HUES6 (cell line): ENCODE measurements around the gene BRF1.
"Not testable (repeated sequence)": the region's sequence is repeated elsewhere in the genome, so short reads cannot be mapped to it uniquely, and the experiment has no call there.

Experiments used
- H3K27ac ChIP-seq: 2 replicates; pipeline ENCODE4 v1.7.0; 2013; ENCODE audit warnings: low read depth, mild to moderate bottlenecking, low read length, inconsistent platforms
- H3K27me3 ChIP-seq: 2 replicates; pipeline ENCODE4 v1.6.1; 2013; ENCODE audit warnings: low read length; ENCODE audit not compliant: control insufficient read depth, insufficient read depth
- H3K36me3 ChIP-seq: 2 replicates; pipeline ENCODE4 v1.6.1; 2013; ENCODE audit warnings: low read length; ENCODE audit not compliant: control insufficient read depth, insufficient read depth
- H3K4me1 ChIP-seq: 2 replicates; pipeline ENCODE4 v1.6.1; 2013; ENCODE audit warnings: low read length; ENCODE audit not compliant: control insufficient read depth, insufficient read depth
- H3K4me3 ChIP-seq: 2 replicates; pipeline ENCODE4 v1.5.1; 2013; ENCODE audit warnings: low read depth, low read length
- H3K9ac ChIP-seq: one replicate; pipeline ENCODE4 v1.6.1; 2013; ENCODE audit warnings: mild to moderate bottlenecking, low read length
- H3K9me3 ChIP-seq: 2 replicates; pipeline ENCODE4 v1.6.1; 2013; ENCODE audit warnings: low read depth, low read length; ENCODE audit not compliant: control insufficient read depth, insufficient read depth

The BRF1 gene

DNA sequence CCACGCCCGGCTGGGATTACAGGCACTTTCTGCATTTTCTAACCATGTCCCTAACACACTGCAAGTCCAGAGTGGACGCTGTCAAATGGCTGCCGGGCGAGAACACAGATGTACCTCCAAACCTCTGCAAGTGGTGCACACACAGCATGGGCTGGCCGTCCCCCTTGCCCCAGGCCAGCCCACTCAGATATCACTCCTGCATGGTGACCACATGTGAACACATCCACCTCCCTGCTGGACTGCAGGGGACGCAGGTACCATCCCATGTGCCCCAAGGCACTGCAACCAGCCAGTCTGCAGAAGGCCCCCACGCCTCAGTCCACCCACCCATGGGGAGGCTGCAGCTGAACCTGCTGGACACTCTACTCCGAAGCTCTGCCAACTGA lies 14.0 kb downstream of the BRF1 start:
- Histone ChIP-seq H3K4me3 (no peak overlapping the region), H3K27ac (no peak overlapping the region), H3K9me3 (no peaks in the 10 kb centered on the region), H3K9ac (no peak overlapping the region), H3K4me1 (peaks cover 12% of the 10 kb centered on the region), H3K36me3 (no peaks in the 10 kb centered on the region), H3K27me3 (no peaks in the 10 kb centered on the region)

DNA sequence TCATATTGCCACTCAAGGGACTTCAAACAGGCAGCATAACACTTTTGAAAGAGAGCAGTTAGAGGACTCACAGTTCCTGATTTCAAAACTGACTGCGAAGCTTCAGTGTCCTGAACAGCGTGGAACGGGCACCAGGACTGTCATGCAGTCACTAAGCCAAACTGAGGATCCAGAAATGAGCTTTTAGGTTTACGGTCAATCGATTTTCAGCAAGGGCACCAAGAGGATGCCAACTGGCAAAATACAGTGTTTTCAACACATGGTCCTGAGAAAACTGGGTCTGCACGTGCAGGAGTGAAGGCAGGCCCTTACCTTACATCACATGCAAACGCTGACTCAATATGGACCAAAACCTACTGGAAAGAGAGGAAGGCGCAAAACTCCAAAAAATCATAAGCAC lies 15.6 kb downstream of the BRF1 start:
- H3K27ac ChIP-seq, result no peak overlapping the region
- H3K4me1 ChIP-seq, result peaks cover 12% of the 10 kb centered on the region
- H3K27me3 ChIP-seq, result no peaks in the 10 kb centered on the region
- no peaks in the 10 kb centered on the region for H3K9me3 ChIP-seq
- H3K9ac ChIP-seq, result no peak overlapping the region
- H3K4me3 ChIP-seq, result no peak overlapping the region
- peaks cover 5% of the 10 kb centered on the region; the same call in 1 of the 2 replicates for H3K36me3 ChIP-seq

DNA sequence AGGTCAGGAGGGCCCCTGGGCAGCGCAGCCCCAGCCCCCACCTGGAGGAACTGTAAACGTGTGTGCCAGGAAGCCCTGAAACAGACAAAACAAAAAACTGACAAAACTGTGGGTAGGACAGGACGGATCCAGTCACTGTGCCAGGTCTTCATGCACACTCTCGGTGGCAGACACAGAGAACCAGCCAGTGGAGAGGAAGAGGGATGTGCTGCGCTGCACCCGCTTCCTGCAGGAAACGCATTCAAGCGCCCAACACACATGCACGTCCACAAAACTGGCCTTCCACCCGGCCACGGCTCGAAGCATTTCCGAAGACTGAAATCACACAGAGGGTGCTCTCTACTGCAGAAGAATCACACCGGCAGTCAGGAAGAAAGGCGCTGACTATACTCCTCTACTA lies 16.9 kb downstream of the BRF1 start:
- Histone ChIP-seq H3K4me1 (peaks cover 12% of the 10 kb centered on the region), H3K27me3 (no peaks in the 10 kb centered on the region), H3K27ac (no peak overlapping the region), H3K36me3 (peaks cover 5% of the 10 kb centered on the region; the same call in 1 of the 2 replicates), H3K4me3 (no peak overlapping the region), H3K9ac (no peak overlapping the region), H3K9me3 (no peaks in the 10 kb centered on the region)

DNA sequence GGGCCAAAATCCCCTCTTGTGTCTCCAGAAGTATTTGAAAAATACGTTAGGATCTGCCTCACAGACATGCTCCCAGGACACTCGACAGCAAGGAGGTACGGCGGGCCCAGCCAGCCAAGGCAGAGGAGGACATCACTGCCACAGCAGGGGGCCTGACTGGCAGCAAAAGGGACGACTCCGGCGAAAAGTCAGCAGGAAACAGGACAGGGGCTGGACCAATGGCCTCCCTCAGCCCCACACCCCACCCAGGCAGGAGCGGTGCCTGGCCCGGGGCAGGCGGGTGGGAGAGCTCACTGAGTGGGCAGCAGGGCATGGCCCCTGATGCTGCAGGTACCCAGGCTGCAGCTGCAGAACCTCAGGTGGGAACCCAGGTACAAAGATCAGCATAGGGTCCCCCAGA lies 17.8 kb downstream of the BRF1 start:
- Histone ChIP-seq H3K4me1 (peaks cover 12% of the 10 kb centered on the region), H3K9ac (no peak overlapping the region), H3K36me3 (peaks cover 5% of the 10 kb centered on the region; the same call in 1 of the 2 replicates)

DNA sequence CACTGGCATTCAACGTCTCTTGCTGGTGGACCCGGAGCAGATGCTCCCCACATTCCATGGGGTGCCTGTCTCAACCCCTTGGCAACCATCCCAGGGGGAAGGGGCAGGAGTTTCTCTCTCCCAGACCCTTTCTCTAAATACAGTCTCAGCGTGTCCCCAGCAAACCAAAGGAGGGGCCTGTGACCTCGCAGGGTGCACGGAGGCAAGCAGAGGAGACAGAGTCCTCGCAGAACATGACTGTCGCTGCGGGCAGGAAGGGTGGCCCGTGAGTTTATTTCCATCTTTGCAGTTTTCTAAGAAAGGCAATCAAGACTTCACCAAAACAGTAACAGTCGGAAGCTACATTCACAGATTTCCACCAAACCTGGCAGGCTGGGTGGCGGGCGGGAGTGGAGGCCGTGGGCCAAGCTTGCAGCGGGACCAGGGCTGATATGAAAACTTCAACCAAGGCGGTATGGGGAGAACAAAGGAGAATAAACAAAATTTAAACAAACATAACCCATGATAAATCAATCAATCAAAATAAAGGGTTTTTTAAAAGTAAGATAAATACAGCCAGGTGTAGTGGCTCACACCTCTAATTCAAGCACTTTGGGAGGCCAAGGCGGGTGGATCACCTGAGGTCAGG lies 18.6 kb downstream of the BRF1 start:
- Histone ChIP-seq H3K4me3 (no peak overlapping the region), H3K9ac (no peak overlapping the region), H3K36me3 (peaks cover 5% of the 10 kb centered on the region; the same call in 1 of the 2 replicates), H3K9me3 (no peaks in the 10 kb centered on the region), H3K4me1 (peaks cover 12% of the 10 kb centered on the region), H3K27me3 (no peaks in the 10 kb centered on the region), H3K27ac (no peak overlapping the region)

More for the DNA sequence above, 17.8 kb downstream of the BRF1 start:
- Histone ChIP-seq H3K27me3 (no peaks in the 10 kb centered on the region), H3K27ac (no peak overlapping the region), H3K9me3 (no peaks in the 10 kb centered on the region), H3K4me3 (no peak overlapping the region)

DNA sequence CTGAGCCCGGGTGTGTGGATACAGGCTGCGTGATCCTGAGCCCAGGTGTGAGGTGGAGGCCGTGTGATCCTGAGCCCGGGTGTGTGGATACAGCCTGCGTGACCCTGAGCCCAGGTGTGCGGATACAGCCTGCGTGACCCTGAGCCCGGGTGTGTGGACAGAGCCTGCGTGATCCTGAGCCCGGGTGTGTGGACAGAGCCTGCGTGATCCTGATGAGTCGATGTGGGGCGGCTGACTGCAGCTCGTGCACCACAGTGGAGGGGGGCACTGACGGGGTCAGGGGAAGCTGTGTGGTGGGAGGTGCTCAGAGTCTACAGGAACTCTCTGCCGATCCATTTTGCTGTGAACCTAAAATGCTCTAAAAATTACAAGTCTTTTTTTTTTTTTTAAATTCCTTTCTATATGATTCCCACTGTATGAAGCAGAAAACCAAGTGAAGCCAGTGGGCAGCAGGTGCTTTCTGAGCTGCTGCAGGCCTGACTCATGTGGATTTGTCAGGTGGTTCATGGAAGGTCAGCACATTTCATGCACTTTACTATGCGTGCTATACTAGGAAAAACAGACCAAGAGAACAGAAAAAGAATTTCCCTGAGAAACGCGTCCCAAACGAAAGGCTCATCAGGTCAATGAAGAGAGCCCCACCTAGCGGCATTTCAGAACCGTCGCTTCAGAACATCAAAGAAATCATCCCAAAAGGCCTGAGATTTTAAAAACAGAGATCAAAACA lies 19.3 kb downstream of the BRF1 start:
- no peak overlapping the region for H3K9ac ChIP-seq
- H3K27ac ChIP-seq, result no peak overlapping the region
- no peak overlapping the region for H3K4me3 ChIP-seq
- no peaks in the 10 kb centered on the region for H3K27me3 ChIP-seq
- no peaks in the 10 kb centered on the region for H3K9me3 ChIP-seq
- H3K36me3 ChIP-seq, result peaks cover 5% of the 10 kb centered on the region; the same call in 1 of the 2 replicates
- H3K4me1 ChIP-seq, result peaks cover 12% of the 10 kb centered on the region

DNA sequence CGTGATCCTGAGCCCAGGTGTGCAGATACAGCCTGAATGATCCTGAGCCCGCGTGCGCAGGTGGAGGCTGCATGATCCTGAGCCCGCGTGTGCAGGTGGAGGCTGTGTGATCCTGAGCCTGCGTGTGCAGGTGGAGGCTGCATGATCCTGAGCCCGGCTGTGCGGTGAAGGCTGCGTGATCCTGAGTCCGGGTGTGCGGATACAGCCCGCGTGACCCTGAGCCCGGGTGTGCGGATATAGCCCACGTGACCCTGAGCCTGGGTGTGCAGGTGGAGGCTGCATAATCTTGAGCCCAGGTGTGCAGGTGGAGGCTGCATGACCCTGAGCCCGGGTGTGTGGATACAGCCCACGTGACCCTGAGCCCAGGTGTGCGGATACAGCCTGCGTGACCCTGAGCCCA lies 20.3 kb downstream of the BRF1 start:
- H3K9me3 ChIP-seq, result no peaks in the 10 kb centered on the region
- H3K27ac ChIP-seq, result no peak overlapping the region
- H3K27me3 ChIP-seq, result no peaks in the 10 kb centered on the region
- no peak overlapping the region for H3K4me3 ChIP-seq
- H3K36me3 ChIP-seq, result peaks cover 5% of the 10 kb centered on the region; the same call in 1 of the 2 replicates
- H3K4me1 ChIP-seq, result peaks cover 12% of the 10 kb centered on the region
- no peak overlapping the region for H3K9ac ChIP-seq

DNA sequence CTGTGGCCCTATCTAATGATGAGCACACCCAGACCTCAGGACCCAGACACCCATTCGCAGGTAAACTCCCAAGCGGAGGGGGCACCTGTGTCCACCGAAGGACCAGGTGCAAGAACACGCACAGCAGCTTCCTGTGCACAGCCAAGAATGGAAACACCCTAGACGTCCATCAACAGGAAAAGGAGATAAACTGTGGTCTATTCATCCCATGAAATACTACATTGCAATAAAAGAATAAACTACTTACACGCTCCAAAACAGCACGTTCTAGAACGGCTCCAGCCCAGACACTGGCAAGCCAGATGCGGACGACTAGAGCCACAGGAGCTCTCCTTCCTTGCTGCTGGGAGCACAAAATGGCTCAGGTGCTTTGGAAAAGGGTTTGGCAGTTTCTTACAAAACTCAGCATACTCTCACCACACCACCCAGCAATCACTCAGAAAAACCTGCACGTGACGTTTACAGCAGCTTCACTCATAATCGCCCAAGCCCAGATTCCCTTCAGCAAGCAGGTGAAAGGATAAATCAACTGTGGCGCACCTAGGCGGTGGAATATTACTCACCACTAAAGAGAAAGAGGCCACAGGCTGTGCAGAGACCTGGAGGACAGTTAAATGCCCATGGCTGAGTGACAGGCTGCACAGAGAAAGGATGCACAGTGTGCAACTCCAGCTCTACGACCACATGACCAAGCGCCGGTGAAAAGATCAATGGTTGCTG lies 21.0 kb downstream of the BRF1 start:
- no peak overlapping the region for H3K9ac ChIP-seq
- H3K9me3 ChIP-seq, result no peaks in the 10 kb centered on the region
- peaks cover 5% of the 10 kb centered on the region; the same call in 1 of the 2 replicates for H3K36me3 ChIP-seq
- no peak overlapping the region for H3K4me3 ChIP-seq
- no peaks in the 10 kb centered on the region for H3K27me3 ChIP-seq
- H3K27ac ChIP-seq, result no peak overlapping the region
- peaks cover 12% of the 10 kb centered on the region for H3K4me1 ChIP-seq

DNA sequence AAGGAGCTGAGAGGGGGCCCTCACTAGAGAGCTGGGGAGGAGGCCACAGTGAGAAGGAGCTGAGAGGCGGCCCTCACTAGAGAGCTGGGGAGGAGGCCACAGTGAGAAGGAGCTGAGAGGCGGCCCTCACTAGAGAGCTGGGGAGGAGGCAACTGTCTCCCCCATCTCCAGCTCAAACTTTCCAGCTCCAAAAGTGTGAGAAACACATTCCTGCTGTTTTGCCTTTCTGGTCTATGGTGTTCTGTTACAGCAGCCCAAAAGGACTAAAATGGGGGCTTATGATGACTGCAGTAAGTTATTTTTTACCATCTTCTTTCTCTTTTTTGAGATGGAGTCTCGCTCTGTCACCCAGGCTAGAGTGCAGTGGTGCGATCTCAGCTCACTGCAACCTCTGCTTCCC lies 23.4 kb downstream of the BRF1 start:
- not testable (repeated sequence) for H3K27ac ChIP-seq, H3K36me3 ChIP-seq, H3K4me1 ChIP-seq, H3K9me3 ChIP-seq, H3K4me3 ChIP-seq, H3K27me3 ChIP-seq, H3K9ac ChIP-seq

DNA sequence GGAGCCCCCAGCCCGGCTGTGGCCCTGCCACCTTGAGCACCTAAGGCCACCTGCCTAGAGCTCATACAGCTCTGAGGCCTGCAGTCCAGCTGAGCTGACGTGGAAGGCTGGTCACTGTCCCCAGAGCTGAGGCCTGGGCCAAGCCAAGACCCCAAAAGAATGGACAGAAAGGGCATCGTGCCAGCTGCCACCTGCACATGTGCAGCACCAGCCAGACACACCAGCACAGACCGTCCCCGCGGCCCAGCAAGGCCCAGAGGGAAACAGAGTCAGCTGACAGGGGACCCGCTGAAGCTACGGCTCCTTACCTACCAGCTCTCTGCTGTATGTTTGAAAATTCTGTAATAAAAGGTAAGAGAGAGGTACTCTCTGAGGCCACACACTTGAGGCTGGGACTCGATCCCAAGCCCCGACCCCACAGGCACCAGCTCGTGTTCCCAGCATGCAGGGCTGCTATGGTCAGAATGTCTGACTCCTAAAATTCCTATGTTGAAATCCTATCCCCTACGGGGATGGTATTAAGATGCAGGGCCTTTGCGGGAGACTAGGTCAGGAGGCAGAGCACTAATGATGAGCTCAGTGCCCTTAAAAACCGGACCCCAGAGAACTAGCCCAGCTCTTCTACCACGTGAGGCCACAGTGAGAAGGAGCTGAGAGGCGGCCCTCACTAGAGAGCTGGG lies 25.4 kb downstream of the BRF1 start:
- H3K27ac ChIP-seq, result no peak overlapping the region
- H3K27me3 ChIP-seq, result no peaks in the 10 kb centered on the region
- no peaks in the 10 kb centered on the region for H3K9me3 ChIP-seq
- no peaks in the 10 kb centered on the region for H3K4me1 ChIP-seq
- H3K36me3 ChIP-seq, result peaks cover 2% of the 10 kb centered on the region; the same call in 1 of the 2 replicates
- H3K9ac ChIP-seq, result no peak overlapping the region
- no peak overlapping the region for H3K4me3 ChIP-seq
